Suprapubic skin (tissue), 3 donors: Measurements from ENCODE around the gene MYADML2.

Source experiments
- EP300 ChIP-seq: sonication (generic); formaldehyde crosslinking; IDR thresholded peaks from one replicate; pipeline ENCODE4 v1.6.1; 2017; ENCODE audit warnings: antibody characterized with exemption
- POLR2A ChIP-seq, 2 donors: fragments of 450-650 bp; IDR thresholded peaks; one replicate each; pipeline ENCODE4 v1.6.1; 2017; ENCODE audit warnings: antibody characterized with exemption in 2 of 2, mild to moderate bottlenecking in 2 of 2, moderate library complexity in 2 of 2
- TF ChIP-seq, protein P1 (sequence below), 2 donors: fragments of 200-600 bp in 1 of 2; fragments of 450-650 bp in 1 of 2; sonication (generic) in 1 of 2; IDR thresholded peaks; one replicate each; pipeline ENCODE4 v1.5.1; 2016 to 2019; ENCODE audit warnings: antibody characterized with exemption in 2 of 2, mild to moderate bottlenecking in 1 of 2, moderate library complexity in 1 of 2

DNA sequence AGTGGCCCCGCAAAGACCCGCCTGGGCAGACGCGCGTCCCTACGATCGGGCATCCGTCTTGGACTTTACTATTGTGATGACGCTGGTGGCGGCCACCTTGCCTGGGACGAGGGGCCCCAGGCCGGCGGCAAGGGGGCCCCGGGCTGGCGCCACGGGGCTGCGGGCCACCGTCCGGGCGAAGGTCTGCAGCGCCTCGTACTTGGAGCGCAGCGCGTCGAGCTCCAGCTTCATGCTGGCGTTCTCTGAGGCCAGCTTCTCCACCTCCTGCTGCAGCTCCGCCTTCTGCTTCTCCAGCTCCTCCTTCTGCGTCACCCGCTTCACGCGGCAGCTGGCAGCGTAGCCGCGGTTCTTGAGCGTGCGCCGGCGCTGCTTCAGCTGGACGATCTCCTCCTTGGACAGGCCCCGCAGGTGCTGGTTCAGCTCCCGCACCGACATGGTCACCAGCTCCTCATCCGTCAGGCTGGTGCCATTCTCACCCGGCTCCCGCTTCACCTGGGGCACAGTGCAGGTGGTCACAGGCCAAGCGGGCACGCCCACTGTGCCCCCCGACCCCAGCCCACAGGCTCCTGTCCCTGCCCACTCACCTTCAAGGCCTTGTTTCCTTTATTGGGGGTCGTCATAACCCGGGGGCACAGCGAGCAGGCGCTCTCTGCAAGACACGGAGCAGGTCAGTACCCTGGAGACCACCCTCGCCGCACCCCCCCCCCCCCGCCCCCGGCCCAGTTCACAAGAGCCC lies 24.3 kb downstream of the MYADML2 start:
- no peak for TF ChIP-seq EP300
- no peak for TF ChIP-seq POLR2A (IDR thresholded peaks at IDR 0.05)
- TF ChIP-seq, protein P1, sequence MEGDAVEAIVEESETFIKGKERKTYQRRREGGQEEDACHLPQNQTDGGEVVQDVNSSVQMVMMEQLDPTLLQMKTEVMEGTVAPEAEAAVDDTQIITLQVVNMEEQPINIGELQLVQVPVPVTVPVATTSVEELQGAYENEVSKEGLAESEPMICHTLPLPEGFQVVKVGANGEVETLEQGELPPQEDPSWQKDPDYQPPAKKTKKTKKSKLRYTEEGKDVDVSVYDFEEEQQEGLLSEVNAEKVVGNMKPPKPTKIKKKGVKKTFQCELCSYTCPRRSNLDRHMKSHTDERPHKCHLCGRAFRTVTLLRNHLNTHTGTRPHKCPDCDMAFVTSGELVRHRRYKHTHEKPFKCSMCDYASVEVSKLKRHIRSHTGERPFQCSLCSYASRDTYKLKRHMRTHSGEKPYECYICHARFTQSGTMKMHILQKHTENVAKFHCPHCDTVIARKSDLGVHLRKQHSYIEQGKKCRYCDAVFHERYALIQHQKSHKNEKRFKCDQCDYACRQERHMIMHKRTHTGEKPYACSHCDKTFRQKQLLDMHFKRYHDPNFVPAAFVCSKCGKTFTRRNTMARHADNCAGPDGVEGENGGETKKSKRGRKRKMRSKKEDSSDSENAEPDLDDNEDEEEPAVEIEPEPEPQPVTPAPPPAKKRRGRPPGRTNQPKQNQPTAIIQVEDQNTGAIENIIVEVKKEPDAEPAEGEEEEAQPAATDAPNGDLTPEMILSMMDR (IDR thresholded peaks at IDR 0.05) = no peak
